K562 (cell line): Measurements from ENCODE around the gene ZNF837. TPM values are rescaled to one million over a fixed set of nuclear protein-coding genes. Genes with fewer than 3 reads are reported as not detected.

Source experiments
- ARNT ChIP-seq, 2 experiments: fragments of 450-650 bp; IDR thresholded peaks; 2 replicates each; pipeline ENCODE4 v1.6.1; 2016; ENCODE audit warnings: mild to moderate bottlenecking in 1 of 2
- CEBPB ChIP-seq: fragments of 450-650 bp; IDR thresholded peaks from 2 replicates; pipeline ENCODE4 v1.6.1; 2016; ENCODE audit warnings: missing genetic modification characterization, missing compliant biosample characterization
- CREM ChIP-seq: IDR thresholded peaks from 2 replicates; pipeline ENCODE4 v1.6.1; 2014; ENCODE audit warnings: antibody characterized with exemption, low read depth
- EWSR1 ChIP-seq: fragments of 450-650 bp; IDR thresholded peaks from 2 replicates; pipeline ENCODE4 v1.6.1; 2018; ENCODE audit warnings: borderline replicate concordance, mild to moderate bottlenecking, low read depth, moderate library complexity; ENCODE audit not compliant: partially characterized antibody
- GTF2A2 ChIP-seq: IDR thresholded peaks from 2 replicates; pipeline ENCODE4 v1.6.1; 2016; ENCODE audit warnings: mild to moderate bottlenecking, missing genetic modification characterization, missing compliant biosample characterization
- GTF2E2 ChIP-seq: fragments of 200-800 bp; sonication (Bioruptor generic); IDR thresholded peaks from 2 replicates; pipeline ENCODE4 v1.6.1; 2016; ENCODE audit warnings: missing genetic modification characterization, missing compliant biosample characterization
- ID3 ChIP-seq, 2 experiments: fragments of 250-450 bp in 1 of 2; fragments of 450-650 bp in 1 of 2; sonication (Bioruptor Pico) in 1 of 2; IDR thresholded peaks; 2 replicates each; pipeline versions ENCODE4 v1.6.1 to v1.8.0; 2016 to 2021; ENCODE audit warnings: mild to moderate bottlenecking in 2 of 2, moderate library complexity in 2 of 2, missing compliant biosample characterization in 1 of 2, missing genetic modification characterization in 1 of 2
- KLF13 ChIP-seq: fragments of 450-650 bp; IDR thresholded peaks from 2 replicates; pipeline ENCODE4 v1.6.1; 2016; ENCODE audit warnings: missing genetic modification characterization, low read depth, mild to moderate bottlenecking, missing compliant biosample characterization, moderate library complexity, borderline replicate concordance
- MEIS2 ChIP-seq: fragments of 450-650 bp; IDR thresholded peaks from 2 replicates; pipeline ENCODE4 v1.6.1; 2014; ENCODE audit warnings: mild to moderate bottlenecking; ENCODE audit not compliant: partially characterized antibody
- NRF1 ChIP-seq, 2 experiments: fragments of 450-650 bp; IDR thresholded peaks in 1 of 2; conservative IDR thresholded peaks in 1 of 2; 2 replicates each; pipeline ENCODE4 v1.6.1; 2014; ENCODE audit warnings: mild to moderate bottlenecking in 2 of 2
- PREB ChIP-seq: sonication (generic); formaldehyde crosslinking; IDR thresholded peaks from 2 replicates; pipeline ENCODE4 v1.8.1; 2023; ENCODE audit warnings: mild to moderate bottlenecking, missing genetic modification reagents
- SMARCA4 ChIP-seq: fragments of 450-650 bp; IDR thresholded peaks from 2 replicates; pipeline ENCODE4 v1.6.1; 2016
- ZFP1 ChIP-seq: fragments of 450-650 bp; formaldehyde crosslinking; IDR thresholded peaks from 2 replicates; pipeline ENCODE4 v1.4.0; 2020; ENCODE audit warnings: mild to moderate bottlenecking, mixed read lengths
- ZFP30 ChIP-seq: fragments of 250-450 bp; sonication (Bioruptor Pico); IDR thresholded peaks from 2 replicates; pipeline ENCODE4 v1.8.0; 2022; ENCODE audit warnings: moderate library complexity, mild to moderate bottlenecking, inconsistent platforms, borderline replicate concordance
- ZNF282 ChIP-seq: sonication (generic); formaldehyde crosslinking; IDR thresholded peaks from 2 replicates; pipeline ENCODE4 v1.8.1; 2023; ENCODE audit warnings: missing genetic modification reagents
- ZNF512 ChIP-seq: IDR thresholded peaks from 2 replicates; pipeline ENCODE4 v1.6.1; 2016; ENCODE audit warnings: missing genetic modification characterization, missing compliant biosample characterization
- ZNF76 ChIP-seq: fragments of 250-450 bp; sonication (Bioruptor Pico); IDR thresholded peaks from 2 replicates; pipeline ENCODE4 v1.4.0; 2020; ENCODE audit warnings: mild to moderate bottlenecking, moderate library complexity, borderline replicate concordance
- polyA plus RNA-seq, 8 experiments: library from polyadenylated mRNA; depleted of rRNA in 4 of 8; stranded (reverse) in 5 of 8; unstranded in 3 of 8; fragments of >200 nt; fragmentation: Nextera tagmentation in 2 of 8; fragmentation: Illumina TruSeq in 1 of 8; extraction: Ambion mirVana in 2 of 8; extraction: Trizol in 1 of 8; gene quantifications; 2 replicates each; pipeline versions ENCODE4 v1.2.1 to v1.2.3, GENCODE V29; 2011 to 2014; ENCODE audit warnings: inconsistent platforms in 1 of 8, missing spikeins in 1 of 8
- total RNA-seq, 7 experiments: library from RNA; depleted of rRNA in 6 of 7; stranded (reverse); fragments of >200 nt in 6 of 7; fragmentation: Illumina TruSeq in 2 of 7; extraction: Trizol in 2 of 7; gene quantifications; 2 replicates each; pipeline versions ENCODE4 v1.2.1 to v1.2.3, GENCODE V29; 2011 to 2021; ENCODE audit warnings: low replicate concordance in 1 of 7
- TF ChIP-seq, protein P1 (sequence below): IDR thresholded peaks from 3 replicates; pipeline ENCODE4 v1.6.1; 2011; ENCODE audit warnings: borderline replicate concordance, mild to moderate bottlenecking, moderate library complexity; ENCODE audit not compliant: insufficient read length; ENCODE audit errors: extremely low read depth
- TF ChIP-seq, protein P2 (sequence below): sonication (generic); IDR thresholded peaks from 2 replicates; pipeline ENCODE4 v1.6.1; 2016

Gene ZNF837
- total and polyA plus RNA-seq, 9 of the 15 experiments (the other 6 are each of a cell fraction or from before 2014, with no cell fraction given) = 0.11 to 2.1 (median 0.57) TPM; not detected in 4

DNA sequence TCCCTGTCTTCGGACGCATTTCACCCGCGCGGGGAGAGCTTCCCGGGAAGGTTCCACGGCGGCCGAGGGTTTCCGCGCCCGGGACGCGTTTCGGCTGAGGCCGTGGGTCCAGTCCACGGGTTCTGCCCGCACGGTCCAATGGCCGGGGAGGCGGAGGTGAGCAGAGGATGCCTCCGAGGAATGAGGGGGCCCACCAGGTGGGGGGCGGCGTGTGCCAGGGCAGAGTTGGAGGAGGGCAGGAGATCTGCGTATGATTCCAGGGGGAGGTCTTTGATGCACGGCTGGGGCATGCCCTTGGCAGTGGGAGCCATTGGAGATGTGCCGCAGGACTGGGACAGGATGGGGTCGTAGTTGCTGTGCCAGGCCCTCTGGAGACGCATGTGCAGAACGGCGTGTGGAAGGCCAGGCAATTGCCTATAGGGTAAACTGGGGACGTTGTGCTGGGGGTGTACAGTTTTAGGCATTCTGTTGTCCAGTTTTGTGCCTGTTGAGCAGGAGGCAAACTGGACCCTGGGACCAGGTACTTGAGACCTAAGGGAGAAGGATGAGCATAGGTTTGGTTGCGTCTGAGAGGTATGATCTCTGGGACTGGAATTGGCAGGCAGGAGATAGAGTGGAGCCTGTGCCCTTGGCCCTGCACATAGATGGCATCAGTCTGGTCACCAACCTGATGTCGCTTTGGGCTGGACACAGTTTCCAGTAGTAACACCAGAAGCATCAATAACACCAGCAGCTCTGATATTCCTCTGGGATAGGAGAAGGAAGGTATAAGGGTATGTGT, 28.4 kb upstream of the ZNF837 start (continued):
- TF ChIP-seq ID3 (CRISPR knock-in tag; IDR thresholded peaks at IDR 0.05) (no peak), ID3 (tag; IDR thresholded peaks at IDR 0.05) (no peak), GTF2A2 (tag) (no peak), ZNF76 (CRISPR knock-in tag) (no peak), KLF13 (tag) (no peak), NRF1 (conservative IDR thresholded peaks at IDR 0.05 in 1 of 2, IDR thresholded peaks at IDR 0.05 in 1 of 2) (peak in 1 of 2 experiments; percentile 67; a peak in 3 of 4 replicates), SMARCA4 (no peak), MEIS2 (no peak), ZNF282 (no peak), CREM (no peak), EWSR1 (no peak), ARNT (IDR thresholded peaks at IDR 0.05) (no peak), CEBPB (tag) (no peak), ZFP1 (CRISPR knock-in tag) (no peak), GTF2E2 (tag) (peak; percentile 38; the same call in 1 of the 2 replicates), ZFP30 (CRISPR knock-in tag) (no peak), PREB (CRISPR knock-in tag) (no peak), ZNF512 (no peak)
- TF ChIP-seq, protein P1, sequence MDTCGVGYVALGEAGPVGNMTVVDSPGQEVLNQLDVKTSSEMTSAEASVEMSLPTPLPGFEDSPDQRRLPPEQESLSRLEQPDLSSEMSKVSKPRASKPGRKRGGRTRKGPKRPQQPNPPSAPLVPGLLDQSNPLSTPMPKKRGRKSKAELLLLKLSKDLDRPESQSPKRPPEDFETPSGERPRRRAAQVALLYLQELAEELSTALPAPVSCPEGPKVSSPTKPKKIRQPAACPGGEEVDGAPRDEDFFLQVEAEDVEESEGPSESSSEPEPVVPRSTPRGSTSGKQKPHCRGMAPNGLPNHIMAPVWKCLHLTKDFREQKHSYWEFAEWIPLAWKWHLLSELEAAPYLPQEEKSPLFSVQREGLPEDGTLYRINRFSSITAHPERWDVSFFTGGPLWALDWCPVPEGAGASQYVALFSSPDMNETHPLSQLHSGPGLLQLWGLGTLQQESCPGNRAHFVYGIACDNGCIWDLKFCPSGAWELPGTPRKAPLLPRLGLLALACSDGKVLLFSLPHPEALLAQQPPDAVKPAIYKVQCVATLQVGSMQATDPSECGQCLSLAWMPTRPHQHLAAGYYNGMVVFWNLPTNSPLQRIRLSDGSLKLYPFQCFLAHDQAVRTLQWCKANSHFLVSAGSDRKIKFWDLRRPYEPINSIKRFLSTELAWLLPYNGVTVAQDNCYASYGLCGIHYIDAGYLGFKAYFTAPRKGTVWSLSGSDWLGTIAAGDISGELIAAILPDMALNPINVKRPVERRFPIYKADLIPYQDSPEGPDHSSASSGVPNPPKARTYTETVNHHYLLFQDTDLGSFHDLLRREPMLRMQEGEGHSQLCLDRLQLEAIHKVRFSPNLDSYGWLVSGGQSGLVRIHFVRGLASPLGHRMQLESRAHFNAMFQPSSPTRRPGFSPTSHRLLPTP = no peak
- TF ChIP-seq, protein P2, sequence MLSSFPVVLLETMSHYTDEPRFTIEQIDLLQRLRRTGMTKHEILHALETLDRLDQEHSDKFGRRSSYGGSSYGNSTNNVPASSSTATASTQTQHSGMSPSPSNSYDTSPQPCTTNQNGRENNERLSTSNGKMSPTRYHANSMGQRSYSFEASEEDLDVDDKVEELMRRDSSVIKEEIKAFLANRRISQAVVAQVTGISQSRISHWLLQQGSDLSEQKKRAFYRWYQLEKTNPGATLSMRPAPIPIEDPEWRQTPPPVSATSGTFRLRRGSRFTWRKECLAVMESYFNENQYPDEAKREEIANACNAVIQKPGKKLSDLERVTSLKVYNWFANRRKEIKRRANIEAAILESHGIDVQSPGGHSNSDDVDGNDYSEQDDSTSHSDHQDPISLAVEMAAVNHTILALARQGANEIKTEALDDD = no peak
